NCI-H1092 (cell line): ENCODE measurements around the gene DNASE1L3.
"Not testable (repeated sequence)": the region's sequence is repeated elsewhere in the genome, so short reads cannot be mapped to it uniquely, and the experiment has no call there.

Experiments used
- DNase-seq: peaks from one replicate; lab custom pipeline; 2025; lab: John Stamatoyannopoulos, UW

DNASE1L3 gene

DNA sequence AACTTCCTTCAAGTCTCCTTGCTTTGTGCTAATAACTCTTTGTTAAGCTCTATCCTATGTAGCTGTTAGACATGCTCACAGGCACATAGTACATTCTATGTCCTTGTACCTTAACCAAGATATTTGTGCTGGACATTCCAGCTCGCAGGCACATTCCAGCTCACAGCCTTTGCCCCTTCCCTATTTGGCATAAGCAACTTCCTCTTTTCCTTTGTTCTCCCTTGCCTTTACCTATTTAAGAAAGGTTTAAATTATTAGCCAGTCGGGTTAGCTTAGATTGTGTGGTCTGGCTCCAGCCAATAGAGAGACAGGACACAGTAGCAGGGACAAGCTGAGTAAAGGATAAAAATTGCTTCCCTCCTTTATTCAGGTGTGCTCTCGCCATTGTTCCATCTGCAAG, 9.3 kb downstream of the DNASE1L3 start:
- not testable (repeated sequence) for DNase-seq

DNA sequence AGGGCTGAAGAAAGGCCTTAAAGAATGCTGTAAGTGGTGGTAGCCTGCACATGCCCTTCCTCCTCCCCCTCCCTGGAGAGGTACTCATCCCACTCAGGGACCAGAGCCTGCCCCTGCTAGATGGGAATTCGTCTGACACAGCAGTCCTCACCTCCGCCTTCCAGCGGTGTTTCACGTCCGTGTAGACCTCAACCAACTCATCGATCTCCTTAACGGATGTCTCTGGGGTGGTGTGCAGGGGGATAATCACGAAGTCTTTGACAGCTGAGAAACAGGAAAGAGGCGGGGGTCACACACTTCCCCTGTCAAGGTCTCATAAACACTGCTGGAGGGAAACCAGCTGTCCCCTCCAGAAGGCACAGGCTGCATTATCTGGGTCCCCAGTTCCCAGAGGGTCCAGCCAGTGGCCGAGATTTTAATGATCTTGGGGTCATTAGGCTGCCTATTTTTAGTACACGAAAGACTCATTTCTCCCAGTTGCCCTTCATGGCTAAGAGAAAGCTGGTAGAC, 9.9 kb downstream of the DNASE1L3 start:
- no peak for DNase-seq

DNA sequence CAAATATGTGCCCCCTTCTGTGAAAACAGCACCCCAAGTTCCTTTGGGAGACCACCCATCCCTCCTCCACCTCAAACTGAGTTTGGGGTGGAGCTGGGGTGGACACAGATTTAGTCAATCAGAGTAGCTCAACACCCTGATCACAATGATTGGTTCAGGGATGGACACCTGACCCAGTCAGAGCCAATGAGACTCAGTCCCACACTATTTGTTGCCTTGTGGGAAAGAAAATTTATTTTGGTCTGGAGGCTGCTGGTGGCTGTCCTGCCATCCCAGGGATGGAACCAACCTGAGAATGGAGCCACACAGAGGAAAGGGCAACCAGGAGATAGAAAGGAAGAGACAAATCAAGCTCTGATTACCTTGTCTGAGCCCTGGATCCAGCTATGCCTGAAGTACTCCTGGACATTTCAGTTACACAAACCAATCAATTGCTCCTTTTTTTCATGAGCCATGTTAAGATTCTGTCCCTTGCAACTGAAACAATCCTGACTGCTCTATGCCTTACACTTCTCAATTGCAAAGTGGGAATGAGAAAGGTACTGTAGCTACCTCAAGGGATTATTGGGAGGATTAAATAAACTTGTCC, 10.6 kb downstream of the DNASE1L3 start:
- no peak for DNase-seq

DNA sequence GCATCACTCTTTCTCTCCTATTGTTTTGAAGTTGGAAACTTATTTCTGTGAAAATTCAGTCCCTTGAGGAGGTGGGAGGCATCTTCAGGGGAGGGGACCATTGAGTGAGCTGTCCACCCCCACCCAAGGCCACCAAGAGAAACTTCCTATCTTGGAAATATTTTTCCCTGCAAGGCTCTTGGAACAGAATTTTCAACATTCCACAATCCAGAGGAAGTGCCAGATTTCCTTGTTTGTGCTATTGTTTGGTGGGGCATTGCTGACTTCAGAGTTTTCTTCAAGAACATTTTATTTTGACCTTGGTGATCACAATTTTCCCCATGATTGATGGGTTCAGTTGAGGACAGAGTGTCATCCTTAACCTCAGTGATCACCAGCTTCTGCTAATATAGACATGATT, 12.0 kb downstream of the DNASE1L3 start:
- no peak for DNase-seq

DNA sequence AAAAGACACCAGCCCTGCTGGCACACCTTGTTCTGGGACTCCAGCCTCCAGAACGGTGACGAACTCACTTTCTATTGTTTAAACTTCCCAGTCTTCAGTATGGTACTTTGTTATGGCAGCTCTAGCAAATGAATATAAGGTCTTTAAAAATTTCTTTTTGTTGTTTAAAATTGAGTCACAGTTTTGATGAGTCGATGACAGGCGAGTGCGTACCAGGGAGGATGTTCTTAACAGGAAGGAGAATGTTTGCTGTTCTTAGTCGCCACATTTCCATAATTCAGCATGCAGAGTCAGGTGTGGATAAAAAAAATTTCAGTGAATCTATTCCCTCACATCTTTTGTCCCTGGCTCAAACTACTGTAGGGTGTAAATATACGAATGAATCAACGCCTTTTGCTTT, 12.4 kb downstream of the DNASE1L3 start:
- DNase-seq = no peak

DNA sequence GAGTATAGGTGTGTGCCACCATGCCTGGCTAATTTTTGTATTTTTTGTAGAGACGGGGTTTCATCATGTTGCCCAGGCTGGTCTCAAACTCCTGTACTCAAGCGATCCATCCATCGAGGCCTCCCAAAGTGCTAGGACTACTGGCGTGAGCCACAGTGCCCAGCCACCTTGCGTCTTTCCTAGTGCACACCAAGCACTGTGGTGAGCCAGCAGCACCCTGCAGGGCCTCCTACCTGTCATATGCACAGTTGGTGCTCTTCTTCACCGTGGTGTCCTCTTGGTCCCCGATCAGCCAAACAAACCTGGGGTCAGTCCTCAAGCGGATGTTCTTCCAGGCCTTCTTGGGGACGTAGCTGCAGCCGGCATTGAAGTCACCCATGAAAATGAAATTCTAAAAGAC, 13.2 kb downstream of the DNASE1L3 start:
- no peak for DNase-seq

DNA sequence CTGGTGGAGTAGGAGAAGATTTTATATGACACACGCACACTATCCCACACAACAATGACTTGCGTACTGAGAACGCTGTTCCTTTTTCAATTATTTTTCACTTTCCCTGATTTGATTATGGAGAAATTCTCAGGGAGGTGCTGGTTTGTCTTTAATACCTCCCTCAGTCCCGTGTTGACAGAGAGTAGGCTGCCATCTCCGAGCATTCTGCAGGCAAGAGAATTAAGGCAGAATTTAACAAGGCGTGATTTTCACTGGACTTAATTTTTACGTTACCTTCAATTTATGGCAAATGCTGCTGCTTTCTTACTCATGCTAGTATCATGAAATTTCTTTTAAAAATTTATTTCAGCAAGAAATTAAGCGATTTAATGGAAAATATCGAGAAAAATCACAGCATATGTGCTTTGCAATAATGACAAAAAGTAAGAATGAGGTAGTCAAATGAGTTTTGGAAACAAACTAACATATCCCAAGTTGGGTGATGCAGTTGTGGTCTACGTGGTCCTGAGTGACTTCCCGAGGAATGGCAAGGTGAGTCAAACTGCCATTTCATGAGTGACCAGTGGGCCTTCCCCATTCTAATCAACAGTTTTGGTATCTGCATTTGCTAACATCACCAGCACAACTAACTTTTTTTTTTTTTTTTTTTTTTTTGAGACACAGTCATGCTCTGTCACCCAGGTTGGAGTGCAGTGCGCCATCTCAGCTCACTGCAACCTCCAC, 16.9 kb downstream of the DNASE1L3 start:
- DNase-seq = no peak

DNA sequence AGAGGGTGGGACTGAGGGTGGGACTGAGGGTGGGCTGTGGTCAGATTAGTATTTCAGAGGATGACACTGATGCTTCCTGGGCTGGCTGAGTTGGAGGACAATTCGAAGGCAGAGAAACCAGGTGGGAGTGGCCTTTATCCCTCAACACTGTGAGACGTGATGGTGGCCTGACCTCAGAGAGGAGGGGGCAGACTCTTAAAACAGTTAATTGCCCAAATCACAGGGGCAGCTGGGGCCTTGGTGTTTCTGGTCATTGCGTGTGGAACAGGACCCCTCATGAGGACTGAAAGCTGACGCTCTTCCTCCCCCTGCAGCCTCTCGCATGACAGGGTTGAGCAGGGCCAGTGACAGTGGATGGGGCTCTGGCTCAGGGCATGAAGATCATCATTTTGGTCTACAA, 18.7 kb downstream of the DNASE1L3 start:
- no peak for DNase-seq

DNA sequence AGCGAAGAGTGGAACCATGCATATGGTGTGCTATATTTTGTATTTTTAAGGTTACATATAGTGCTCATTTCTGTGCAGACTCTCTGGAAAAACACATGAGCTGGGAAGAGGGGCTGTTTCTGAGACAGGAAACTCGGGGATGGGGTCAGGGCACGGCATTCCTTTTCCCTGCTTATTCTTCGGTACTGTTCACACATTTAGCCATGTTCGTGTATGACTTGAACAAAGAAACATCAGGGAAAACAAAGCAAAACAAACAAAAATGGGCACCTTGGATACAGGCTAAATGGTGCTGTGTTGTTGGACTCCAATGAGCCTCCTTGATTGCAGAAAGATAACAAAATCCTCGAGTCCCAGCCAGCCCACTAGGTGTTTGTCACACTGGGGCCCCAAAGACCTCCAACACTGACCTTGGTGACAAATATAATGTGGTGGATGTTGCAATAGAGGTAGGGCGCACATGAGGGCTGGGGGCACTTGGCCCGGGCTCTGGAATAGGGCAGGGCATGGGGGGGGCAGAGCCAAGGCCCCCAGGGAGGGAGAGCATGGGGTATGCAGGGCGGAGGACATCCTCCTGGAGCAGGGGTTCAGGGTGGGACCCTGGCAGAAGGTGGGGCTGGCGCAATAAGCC, 19.3 kb downstream of the DNASE1L3 start:
- no peak for DNase-seq

DNA sequence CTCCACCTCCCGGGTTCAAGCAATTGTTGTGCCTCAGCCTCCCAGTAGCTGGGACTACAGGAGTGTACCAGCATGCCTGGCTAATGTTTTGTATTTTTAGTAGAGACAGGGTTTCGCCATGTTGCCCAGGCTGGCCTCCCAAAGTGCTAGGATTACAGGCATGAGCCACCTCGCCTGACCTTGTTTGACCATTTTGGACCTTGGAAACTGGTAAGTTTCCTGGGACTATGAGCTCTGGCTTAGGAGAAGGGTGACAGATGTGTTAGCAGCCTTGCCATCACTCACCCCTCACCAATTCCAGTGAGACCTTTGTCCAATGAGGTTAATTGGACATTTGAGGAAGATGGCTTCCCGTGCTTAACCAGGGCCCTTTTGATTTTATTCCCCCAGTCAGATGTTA, 19.9 kb downstream of the DNASE1L3 start:
- DNase-seq = no peak

DNA sequence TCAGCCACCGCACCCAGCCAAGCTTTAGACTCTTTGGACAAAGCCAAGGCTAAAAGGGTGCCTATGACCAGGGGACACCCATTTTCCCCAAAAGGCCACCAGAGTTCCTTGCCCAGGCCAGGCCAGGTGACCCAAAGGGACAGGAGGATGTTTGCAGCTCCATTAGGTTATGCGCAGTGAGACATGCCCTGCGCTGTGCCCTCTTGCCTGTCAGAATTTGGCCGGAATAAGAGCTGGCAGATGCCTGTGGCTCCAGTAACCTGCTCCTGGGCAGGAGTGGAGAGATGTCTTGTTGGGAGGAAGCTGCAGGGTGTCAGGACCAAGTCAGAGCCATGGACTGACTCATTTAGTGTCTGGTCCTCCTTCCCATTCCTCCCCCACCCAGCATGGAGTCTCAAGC, 20.5 kb downstream of the DNASE1L3 start:
- no peak for DNase-seq

DNA sequence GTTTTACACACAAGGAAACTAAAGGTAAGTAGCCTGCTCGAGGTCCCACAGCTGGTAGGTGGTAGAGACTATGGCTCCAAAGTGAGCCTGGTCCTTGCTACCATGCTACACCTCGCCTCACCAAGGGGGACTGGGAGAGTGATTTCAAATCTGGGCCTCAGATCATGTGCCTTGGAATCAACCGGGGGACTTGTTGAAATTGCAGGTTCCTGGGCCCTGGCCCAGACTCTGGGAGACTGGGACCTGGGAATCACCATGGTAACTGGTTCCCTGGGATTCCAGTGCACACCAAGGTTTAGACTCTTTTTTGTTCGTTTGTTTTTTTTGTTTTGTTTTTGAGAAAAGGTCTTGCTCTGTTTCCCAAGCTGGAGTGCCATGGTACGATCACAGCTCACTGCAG, 21.1 kb downstream of the DNASE1L3 start:
- DNase-seq = no peak

DNA sequence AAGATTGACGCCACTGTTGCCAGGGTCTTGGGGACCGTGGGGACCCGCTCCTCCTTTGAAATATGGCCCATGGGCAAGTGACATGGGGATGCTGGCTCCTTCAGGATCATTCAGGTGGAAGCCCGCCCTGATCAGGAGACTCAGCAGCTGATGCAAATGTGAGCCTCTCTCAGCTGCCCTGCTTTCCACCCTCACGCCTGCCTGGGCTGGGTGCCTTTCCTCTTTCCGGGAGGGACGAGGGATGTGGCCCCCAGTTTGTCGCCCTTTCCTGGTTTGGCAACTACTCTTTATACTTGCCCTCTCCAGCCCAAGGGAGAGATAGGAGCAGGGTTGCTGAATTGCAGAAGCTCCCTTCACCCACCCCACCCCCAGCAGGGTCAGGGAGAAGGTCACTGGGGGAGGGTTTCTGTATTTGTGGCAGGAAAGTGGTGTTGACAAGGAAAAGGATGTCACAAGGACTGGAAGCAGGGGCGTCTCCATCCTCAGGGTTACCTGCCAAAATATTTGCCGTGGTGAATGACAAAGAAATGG, 21.8 kb downstream of the DNASE1L3 start:
- DNase-seq = no peak

DNA sequence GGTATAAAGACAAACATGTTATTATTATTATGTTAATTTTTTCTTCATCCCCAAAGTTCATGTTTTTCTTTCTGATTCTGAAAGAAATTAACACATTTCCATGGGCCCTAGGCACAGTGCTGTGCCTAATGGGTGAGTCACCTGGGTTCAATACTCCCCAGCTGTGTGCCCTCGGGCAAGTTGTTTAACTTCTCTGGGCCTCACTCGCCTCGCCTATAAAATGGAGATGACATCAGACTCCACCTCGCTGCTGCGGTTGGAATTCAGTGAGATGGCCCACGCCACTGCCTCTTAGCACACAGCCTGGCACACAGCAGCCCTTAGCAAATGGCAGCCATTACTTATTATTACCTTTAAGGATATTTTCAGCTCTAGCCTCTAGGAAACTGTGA, 22.6 kb downstream of the DNASE1L3 start:
- DNase-seq = no peak

DNA sequence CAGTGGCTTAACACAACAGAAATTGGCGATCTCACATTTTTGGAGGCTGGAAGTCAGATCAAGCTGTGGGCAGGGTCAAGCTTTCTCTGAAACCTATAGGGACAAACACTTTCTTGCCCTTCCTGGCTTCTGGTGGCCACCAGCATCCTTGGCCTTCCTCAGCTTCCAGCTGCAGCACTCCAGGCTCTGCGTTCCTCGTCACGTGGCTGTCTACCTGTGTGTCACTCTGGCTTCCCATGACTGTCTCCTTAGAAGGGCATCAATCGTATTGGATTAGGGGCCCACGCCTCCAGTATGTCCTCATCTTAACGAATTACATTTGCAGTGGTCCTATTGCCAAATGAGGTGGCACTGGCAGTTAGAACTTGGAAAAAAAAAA, 25.8 kb downstream of the DNASE1L3 start:
- no peak for DNase-seq

DNA sequence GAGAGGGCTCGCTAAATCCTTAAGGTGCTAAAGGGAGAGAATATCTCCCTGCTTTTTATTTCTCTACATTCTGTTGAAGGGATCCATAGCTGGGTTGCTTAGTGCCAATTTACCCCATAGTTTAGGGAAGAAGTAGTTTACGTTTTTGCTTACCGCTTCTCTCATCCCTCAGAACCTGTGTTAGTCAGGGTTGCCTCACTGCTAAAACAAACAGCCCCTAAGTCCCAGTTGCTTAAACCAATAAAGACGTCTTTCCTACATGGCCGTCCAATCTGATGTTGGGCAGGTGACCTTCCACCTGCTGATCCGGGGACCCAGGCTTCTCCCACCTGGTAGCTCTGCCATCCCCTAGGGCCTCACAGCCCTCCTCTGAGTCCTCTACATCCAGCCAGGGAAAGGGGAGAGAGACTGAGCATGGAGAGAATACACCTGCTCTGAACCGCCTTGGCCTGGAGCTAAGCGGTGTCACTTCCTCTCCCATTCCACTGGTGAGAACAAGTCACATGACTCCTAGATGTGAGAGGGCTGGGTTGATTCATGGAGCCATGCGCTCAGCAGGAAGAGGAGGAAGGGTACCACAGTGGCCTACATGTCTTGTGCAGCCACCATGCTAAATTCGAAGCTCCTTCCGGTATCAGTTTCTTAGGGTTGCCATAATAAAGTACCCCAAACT, 26.3 kb downstream of the DNASE1L3 start:
- no peak for DNase-seq

DNA sequence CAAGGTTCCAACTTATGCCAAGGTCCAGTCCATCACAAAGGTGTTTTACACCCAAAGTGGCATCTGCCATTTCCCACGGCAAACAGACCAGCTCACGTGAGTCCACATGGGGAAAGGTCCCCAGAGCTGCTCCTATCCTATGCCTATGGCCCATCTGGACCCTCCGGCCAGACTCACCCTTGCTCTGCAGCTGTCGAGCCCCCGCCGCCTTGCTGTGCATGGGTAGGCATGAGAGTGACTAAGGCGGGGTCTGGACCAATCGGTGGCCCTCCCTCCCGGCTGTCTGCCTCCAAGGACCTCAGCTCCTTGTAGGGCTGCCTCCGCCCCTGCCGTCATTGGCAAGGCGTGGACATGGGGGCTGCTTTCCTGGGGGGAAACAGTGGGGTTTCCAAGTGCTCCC, 26.9 kb downstream of the DNASE1L3 start:
- no peak for DNase-seq

DNA sequence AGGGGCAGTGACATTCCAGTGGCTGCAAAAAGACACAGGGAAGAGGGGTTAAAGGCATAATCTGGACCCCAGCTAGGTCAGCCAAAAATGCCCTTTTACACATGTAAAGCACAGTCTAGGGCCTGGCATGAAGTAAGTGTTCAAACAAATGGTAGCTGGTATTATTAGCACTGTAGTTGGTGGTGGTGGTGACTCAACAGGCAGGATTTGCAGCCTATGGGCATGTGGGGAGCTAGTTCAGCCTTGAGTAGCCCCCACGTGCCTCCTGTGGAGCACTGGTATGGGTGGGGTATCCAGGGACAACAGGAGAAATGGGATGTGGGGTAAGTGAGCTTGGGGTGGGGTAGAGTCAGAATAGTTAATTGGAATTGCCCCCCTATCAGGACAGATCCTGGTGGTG, 27.6 kb downstream of the DNASE1L3 start:
- no peak for DNase-seq

DNA sequence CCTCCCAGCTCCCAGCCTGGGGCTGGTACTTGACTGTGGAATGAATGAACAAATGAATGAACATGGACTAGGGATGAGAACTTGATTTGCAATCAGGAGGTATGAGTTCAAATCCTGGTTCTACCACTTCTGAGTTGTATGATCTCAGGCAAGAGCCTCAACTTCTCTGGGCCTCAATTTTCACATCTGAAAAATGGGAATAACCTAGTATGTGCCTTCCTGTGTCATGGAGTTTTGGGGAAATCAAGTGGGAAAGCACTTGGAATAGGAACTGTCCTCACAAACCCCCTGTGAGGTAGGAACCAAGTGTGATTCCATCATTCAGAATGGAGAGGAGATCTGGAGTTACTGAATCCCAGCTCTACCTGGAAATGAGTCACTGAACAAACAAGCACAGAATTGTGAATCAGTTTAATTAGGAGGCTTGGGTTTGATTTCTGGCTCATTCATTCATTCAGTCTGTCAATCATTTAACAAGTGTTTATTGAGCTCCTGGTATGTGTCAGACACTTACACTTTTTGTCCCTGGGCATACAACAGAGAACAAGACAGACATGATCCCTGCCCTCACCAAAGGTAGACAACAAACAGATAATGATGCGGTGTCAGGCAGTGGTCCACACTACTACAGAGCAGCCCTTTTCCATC, 29.7 kb downstream of the DNASE1L3 start:
- DNase-seq = no peak

DNA sequence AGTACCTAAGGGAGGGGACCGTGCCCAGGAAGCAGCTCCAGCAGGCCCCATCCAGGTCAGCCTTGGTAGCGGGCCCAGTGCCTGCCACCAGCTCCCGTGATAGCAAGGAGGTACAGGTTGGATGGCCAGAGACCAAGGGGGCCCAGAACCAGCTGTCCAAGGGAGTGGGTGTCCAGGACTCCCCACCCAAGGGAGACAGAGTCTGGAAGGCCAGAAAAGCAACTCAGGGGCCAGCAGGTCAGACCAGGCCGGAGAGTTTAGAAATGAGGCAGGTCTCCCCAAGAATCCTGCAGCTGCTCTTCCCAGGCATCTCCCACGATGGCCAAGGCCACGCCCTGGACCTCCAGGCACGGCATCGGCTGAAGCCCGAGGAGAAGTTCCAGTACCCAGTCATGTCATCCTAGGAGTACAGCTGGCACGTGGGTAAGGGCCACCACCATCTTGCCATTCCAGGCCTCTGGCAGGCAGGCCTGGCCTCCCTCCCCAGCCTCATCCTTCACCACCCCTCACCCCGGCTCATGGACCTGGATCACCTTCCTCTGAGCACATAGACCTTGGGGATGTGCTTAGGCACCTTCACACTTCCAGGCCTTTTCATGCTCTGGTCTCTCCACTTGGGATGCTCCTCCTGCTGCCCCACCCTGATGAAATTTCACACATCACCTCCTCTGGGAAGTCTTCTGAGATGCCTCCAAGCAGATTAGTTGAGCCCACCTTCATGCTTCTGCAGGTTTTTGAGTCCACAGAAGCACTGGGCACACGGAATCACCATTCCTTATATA, 30.5 kb downstream of the DNASE1L3 start:
- DNase-seq = no peak
